HG03135 (cell line): ENCODE results near the gene TIGD1.
"Not testable (repeated sequence)": the region's sequence is repeated elsewhere in the genome, so short reads cannot be mapped to it uniquely, and the experiment has no call there.

Experiments used
- ATAC-seq: cut with Tn5 transposase; IDR thresholded peaks from one replicate; pipeline ENCODE4 v1.9.1; 2021; ENCODE audit warnings: mild to moderate bottlenecking, moderate library complexity; ENCODE audit not compliant: unreplicated experiment

TIGD1 gene

GRCh38 chr2:232571026-232571474, 20.7 kb upstream of the TIGD1 start:
- ATAC-seq: no peak

GRCh38 chr2:232570481-232570880, 20.1 kb upstream of the TIGD1 start:
- ATAC-seq: not testable (repeated sequence)

GRCh38 chr2:232569541-232569940, 19.2 kb upstream of the TIGD1 start:
- ATAC-seq: no peak

- no peak for ATAC-seq
These were observed 17.8 kb upstream of the TIGD1 start for GRCh38 chr2:232568161-232568560.

- ATAC-seq: no peak
These were observed 17.4 kb upstream of the TIGD1 start for GRCh38 chr2:232567721-232568120.

GRCh38 chr2:232563580-232563979, 13.2 kb upstream of the TIGD1 start:
- ATAC-seq: no peak

DNA sequence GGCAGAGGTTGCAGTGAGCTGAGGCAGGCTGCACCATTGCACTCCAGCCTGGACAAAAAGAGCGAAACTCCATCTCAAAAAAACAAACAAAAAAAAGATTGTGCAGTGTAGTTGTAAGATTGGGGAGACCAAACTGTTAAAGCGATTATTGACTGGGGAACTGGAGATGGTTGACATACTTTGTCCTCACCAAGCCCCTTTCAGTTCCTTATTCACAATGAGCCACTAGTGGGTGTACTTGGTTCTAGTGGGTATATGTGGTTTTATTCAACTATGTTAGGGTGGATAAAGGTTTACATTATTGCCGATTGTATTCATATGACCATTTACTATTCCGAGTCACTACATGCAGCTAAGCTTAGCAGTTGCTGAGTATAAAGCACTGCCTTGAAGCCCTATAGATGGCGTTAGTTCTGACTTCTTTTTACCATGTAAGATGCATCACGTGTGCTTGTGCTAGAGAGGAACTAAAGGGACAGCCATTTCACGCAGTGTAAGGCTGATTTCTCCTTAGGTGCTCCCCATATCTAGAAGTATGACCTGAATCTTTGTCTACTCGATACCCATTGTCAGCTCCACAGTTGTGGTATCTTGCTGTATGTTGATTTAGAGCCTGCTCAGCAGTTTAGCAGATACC, 12.3 kb upstream of the TIGD1 start:
- no peak for ATAC-seq

GRCh38 chr2:232556426-232556825, 6.1 kb upstream of the TIGD1 start:
- ATAC-seq: no peak

DNA sequence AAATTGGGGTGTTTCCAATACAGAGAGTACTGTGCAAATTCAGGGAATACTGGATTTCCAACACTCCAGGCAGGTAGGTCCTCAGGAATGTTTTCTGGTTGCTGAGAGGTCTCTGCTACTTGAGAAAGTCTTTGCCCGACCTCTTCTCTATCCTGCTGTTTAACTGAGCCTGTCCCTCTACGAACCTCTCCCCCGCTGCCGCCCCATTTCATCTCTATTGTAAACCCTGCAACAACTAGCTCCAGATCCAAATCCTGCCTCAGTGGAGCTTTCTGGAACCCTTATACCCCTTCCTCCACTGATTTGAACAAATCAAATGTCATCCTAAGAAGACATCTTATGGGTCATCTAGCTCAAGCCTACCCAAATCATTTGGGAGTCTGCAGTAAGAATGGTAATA, 1.4 kb upstream of the TIGD1 start:
- no peak for ATAC-seq

DNA sequence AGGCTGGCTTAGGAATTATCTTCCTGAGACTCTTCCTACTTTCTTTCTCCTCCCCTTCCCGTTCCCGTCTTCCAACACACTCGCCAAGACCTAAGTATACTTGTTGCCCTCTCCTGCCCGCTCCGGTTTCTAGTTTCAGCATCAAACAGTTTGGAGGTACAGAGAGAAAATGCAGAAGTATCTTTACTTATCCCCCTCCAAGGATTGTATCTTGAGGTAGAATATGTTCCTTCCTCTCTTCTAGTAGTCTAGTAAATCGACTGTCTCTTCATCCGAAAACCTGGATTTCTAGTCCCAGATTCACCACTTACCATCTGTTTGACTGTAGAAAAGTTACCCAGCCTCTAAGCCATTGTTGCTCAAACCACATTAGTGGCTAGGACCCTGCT, 887 bp upstream of the TIGD1 start:
- ATAC-seq: no peak

DNA sequence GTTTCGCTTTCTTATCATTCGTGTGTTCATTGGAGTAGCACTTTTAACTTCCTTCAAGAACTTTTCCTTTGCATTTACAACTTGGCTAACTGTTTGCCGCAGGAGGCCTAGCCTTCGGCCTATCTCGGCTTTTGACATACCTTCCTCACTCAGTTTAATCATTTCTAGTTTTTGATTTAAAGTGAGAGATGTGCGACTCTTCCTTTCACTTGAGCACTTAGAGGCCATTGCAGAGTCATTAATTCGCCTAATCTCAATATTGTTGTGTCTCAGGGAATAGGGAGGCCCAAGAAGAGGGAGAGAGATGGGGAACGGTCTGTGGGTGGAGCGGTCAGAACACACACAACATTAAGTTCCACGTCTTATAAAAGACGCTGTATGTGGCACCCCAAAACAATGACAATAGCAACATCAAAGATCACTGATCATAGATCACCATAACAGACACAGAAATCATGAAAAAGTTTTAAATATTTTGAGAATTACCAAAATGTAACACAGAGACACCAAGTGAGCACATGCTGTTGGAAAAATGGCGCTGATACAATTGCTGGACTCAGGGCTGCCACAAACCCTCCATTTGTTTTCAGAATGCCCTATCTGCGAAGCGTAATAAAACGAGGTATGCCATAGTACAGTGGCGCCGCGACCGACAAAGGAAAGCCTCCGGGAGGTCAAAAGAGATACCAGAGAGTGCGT, 553 bp downstream of the TIGD1 start:
- no peak for ATAC-seq

DNA sequence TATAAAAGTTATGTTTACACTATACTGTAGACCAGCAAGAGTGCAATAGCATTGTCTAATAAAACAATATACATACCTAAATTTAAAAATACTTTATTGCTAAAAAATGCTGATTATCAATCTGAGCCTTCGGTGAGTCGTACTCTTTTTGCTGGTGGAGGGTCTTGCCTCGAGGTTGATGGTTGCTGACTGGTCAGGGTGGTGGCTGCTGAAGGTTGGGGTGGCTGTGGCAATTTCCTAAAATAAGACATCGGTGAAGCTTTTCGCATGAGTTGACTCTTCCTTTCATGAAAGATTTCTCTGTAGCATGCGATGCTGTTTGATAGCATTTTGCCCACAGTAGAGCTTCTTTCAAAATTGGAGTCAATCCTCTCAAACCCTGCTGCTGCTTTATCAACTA, 2.4 kb downstream of the TIGD1 start:
- ATAC-seq: no peak

DNA sequence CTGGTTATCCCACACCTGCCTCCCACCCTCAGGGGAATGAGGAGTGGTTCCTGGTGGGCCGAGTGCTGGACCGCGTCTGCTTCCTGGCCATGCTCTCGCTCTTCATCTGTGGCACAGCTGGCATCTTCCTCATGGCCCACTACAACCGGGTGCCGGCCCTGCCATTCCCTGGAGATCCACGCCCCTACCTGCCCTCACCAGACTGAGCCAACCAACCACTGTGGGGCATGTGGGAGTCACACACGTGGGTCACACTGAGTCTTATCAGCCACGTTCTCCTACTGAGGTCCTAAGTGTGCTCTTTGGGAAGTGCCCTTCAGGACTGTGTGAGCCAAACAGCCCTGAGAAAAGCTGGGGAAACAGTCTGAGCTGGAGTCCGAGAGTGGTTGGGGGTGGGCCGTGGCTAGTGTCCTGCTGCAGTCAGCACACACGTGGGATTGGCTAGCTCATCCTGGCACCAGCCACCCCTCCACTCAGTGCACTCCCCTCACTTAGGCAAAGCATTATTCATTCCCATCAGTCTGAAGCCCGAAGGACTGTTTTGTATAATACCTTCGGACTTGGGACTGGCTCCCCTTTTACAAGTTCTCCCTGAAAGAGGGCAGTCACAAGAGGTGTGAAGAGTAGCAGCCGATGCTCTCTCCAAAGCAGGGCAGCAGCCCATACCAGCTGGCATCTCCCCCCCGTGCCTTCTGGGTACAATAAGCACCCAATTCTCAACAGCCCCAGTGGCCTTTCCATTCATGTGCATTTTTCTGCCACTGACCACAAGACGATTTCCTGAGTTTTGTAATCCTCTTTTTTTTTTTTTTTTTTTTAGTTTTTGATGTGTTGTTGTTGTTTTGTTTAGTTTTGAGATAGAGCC, 4.6 kb downstream of the TIGD1 start:
- ATAC-seq: no peak

- ATAC-seq: no peak
These were observed 5.7 kb downstream of the TIGD1 start for GRCh38 chr2:232544674-232545073.

GRCh38 chr2:232543928-232544631, 6.3 kb downstream of the TIGD1 start:
- no peak for ATAC-seq

GRCh38 chr2:232543491-232543890, 6.9 kb downstream of the TIGD1 start:
- no peak for ATAC-seq

- ATAC-seq: no peak
These were observed 7.5 kb downstream of the TIGD1 start for GRCh38 chr2:232542715-232543467.

DNA sequence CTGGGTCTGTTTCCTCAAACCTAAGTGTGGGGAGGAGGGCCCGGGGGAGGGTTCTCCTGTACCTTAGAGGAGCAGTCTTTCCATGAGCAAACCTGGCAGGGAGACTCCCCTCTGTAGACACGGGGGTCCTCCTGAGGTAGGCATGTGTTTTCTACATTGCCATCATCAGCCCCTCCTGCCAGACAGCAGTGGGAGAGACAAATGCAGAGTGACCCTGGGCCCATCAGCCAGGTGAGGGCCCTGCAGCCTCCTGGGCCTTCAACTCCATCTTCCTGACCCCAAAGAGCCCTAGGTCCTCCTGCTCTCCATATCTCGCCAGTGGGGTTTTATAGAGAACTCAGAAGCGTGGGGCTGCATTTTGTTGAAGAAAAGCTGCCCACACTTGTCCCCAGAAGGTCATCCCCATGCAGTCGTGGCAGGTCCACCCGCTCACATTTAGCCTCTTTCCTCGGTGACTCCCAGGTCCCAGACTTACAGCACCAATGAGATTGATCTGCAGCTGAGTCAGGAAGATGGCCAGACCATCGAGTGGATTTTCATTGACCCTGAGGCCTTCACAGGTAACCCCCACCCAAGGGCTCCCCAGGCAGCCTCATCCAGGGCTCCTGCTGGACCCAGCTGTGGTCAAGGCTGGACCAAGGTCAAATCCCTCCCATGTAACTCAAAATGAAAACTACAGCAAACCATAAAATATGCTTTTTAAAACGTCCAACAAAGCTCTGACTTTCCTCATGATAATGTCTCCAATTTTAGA, 8.2 kb downstream of the TIGD1 start:
- no peak for ATAC-seq

DNA sequence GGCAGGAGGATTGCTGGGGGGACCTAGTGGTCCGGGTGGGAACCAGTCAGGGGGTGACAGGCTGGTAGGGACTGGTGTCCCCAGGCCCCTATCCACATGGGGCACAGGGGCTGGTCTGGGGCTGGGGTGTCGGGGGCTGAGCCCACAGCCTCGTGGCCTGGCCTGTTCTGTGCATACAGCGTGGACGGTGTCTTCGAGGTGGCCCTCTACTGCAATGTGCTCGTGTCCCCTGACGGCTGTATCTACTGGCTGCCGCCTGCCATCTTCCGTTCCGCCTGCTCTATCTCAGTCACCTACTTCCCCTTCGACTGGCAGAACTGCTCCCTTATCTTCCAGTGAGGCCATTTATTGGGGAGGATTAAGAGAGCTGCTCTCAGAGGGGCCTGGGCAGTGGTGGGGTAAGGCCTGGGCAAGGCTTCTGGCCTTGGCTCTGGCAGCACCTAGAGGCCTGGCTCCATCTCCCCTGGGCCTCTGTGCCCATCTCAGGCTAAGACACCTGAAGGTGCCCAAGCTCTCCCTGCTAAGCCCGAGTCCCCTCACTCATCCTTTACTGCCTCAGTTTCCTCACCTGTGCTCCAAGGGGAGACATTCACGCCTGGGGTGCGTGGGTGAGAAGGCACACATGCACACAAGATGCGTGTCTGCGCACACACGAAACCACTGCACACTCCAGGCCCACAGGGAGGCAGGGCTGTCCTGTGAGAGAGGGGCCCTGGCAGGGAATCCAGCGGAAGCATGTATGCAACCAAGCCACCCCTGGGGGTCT, 9.0 kb downstream of the TIGD1 start:
- no peak for ATAC-seq
